NCI-H526 (cell line): Measurements from ENCODE around the gene CERS3.

Experiments used
- DNase-seq, 2 experiments: peaks; one replicate each; lab custom pipeline; 2025; lab: John Stamatoyannopoulos, UW

The CERS3 gene

GRCh38 chr15:100383302-100384107 lies 145.2 kb downstream of the CERS3 start:
- peak; percentile 0 to 33 for DNase-seq

GRCh38 chr15:100373942-100374341 lies 154.8 kb downstream of the CERS3 start:
- DNase-seq = no peak

GRCh38 chr15:100373120-100373896 lies 155.4 kb downstream of the CERS3 start:
- no peak for DNase-seq

GRCh38 chr15:100372739-100373119 lies 156.0 kb downstream of the CERS3 start:
- DNase-seq = no peak

- DNase-seq = no peak
Observed at GRCh38 chr15:100355342-100355741, 173.4 kb downstream of the CERS3 start.

GRCh38 chr15:100353449-100353848 lies 175.3 kb downstream of the CERS3 start:
- no peak for DNase-seq

GRCh38 chr15:100350434-100351226 lies 178.1 kb downstream of the CERS3 start:
- DNase-seq = no peak
